Measurements from ENCODE around the gene RBFOX2. TPM values are rescaled to one million over a fixed set of nuclear protein-coding genes. Genes with fewer than 3 reads are reported as not detected.

The RBFOX2 gene
- total and polyA plus RNA-seq, 2 donors (not counting 3 experiments of a cell fraction or from before 2014, with no cell fraction given), result 125 to 142 TPM

GRCh38 chr22:35835998-35836691 is 192.5 kb downstream of the RBFOX2 start:
- dilution Hi-C loops (cut with MboI; ENCODE audit: extremely low pct_ligation_motif_present, low sequenced_read_pairs) (no loop called here), intact Hi-C loops (cut with micrococcal nuclease) (loop anchor here (5.0 kb wide), 4 partner anchors 69 to 231 kb away; partner anchors contain the start of gene RBFOX2)
- no peaks in the 10 kb centered on the region for H3K9me3 ChIP-seq (replicated peaks; ENCODE audit: control insufficient read depth, insufficient read depth, low read length)
- no peaks in the 10 kb centered on the region for H4K20me1 ChIP-seq (replicated peaks; ENCODE audit: control insufficient read depth, extremely low read depth, insufficient read depth, low read length)
- FAIRE-seq (peak; percentile 71), DNase-seq (ENCODE audit: low read depth, low spot score) (peak; percentile 83)
- peak overlapping the region; percentile 9 to 80 (median 40) for H3K4me3 ChIP-seq (replicated peaks in 1 of 3; ENCODE audit: insufficient read depth in 1 of 3, low read depth in 1 of 3, low read length in 3 of 3)
- H3K9me1 ChIP-seq (replicated peaks; ENCODE audit: control insufficient read depth, extremely low read depth, insufficient read depth, low read length), result no peaks in the 10 kb centered on the region
- TSS peak; percentile 34 for BruUV-seq (replicated peaks)
- no peaks in the 10 kb centered on the region for H3K27me3 ChIP-seq (ENCODE audit: control insufficient read depth in 2 of 2, insufficient read depth in 2 of 2, low read length in 2 of 2)
- H3K79me2 ChIP-seq (ENCODE audit: control insufficient read depth, insufficient read depth, low read length), result peaks cover 76% of the 10 kb centered on the region
- H3K9ac ChIP-seq (replicated peaks; ENCODE audit: extremely low read depth, insufficient read depth, low read length), result peak overlapping the region; percentile 68
- H2AFZ ChIP-seq (ENCODE audit: low read depth, low read length), result no peak overlapping the region
- H3K4me2 ChIP-seq (ENCODE audit: insufficient read depth, low read length), result peak overlapping the region; percentile 68
- POLR2A ChIA-PET, result interaction anchor here (0.7 to 1.0 kb wide), 2 partner anchors 75 to 150 kb away, joined by 3 read pairs; no protein-coding TSS in a partner anchor
- H3K4me1 ChIP-seq (ENCODE audit: control insufficient read depth, extremely low read depth, insufficient read depth, low read length), result peaks cover 53% of the 10 kb centered on the region
- CTCF ChIA-PET, result interaction anchor here (0.7 to 3.7 kb wide), 13 partner anchors 56 to 405 kb away, joined by 3 to 23 read pairs (median 4); no protein-coding TSS in a partner anchor
- H3K27ac ChIP-seq (ENCODE audit: insufficient read depth, low read depth, low read length), result peak overlapping the region; percentile 74
- TF ChIP-seq CTCF (IDR thresholded peaks at IDR 0.05; ENCODE audit: extremely low read depth in 1 of 2, insufficient read depth in 1 of 2, low read depth in 1 of 2, low read length in 2 of 2), result no peak
- TF ChIP-seq GATA2 (IDR thresholded peaks at IDR 0.05; ENCODE audit: insufficient read depth, insufficient read length, low read depth, low read length), result no peak
- peak; percentile 80 for TF ChIP-seq FOS (IDR thresholded peaks at IDR 0.05; ENCODE audit: borderline replicate concordance, insufficient read depth, low read length)
- TF ChIP-seq POLR2A (IDR thresholded peaks at IDR 0.05; ENCODE audit: low read depth, low read length), result peak; percentile 71
- TF ChIP-seq MAX (IDR thresholded peaks at IDR 0.05; ENCODE audit: insufficient read depth, insufficient read length), result no peak
- peak; percentile 66 for TF ChIP-seq JUN (IDR thresholded peaks at IDR 0.05; ENCODE audit: borderline replicate concordance, insufficient read depth, insufficient read length, low read depth)
- TF ChIP-seq POLR2AphosphoS5 (IDR thresholded peaks at IDR 0.05; ENCODE audit: insufficient read depth, low read depth, low read length), result peak; percentile 65
- TF ChIP-seq MYC (IDR thresholded peaks at IDR 0.05; ENCODE audit: low read depth, low read length), result peak; percentile 82
- no peak for TF ChIP-seq EZH2 (IDR thresholded peaks at IDR 0.05; ENCODE audit: borderline replicate concordance, low read depth, low read length, severe bottlenecking)
- no peaks in the 10 kb centered on the region for H3K36me3 ChIP-seq (ENCODE audit: control insufficient read depth in 2 of 2, extremely low read depth in 1 of 2, insufficient read depth in 2 of 2, low read length in 2 of 2)
